B cell (primary cell): ENCODE measurements around the gene METTL24. TPM values are rescaled to one million over a fixed set of nuclear protein-coding genes. Genes with fewer than 3 reads are reported as not detected.
"Not testable (repeated sequence)": the region's sequence is repeated elsewhere in the genome, so short reads cannot be mapped to it uniquely, and the experiment has no call there.

Experiments used
- ATAC-seq: fragments of 200-7000 bp; cut with Tn5 transposase; one replicate; pipeline ENCODE4 v1.10.0; 2021; ENCODE audit warnings: low read depth, mild to moderate bottlenecking, moderate number of reproducible peaks, moderate library complexity
- CTCF ChIA-PET: fragments of 350-600 bp; sonication (Branson Sonifier 250); formaldehyde crosslinking; loops from one replicate; lab custom pipeline; 2021; ENCODE audit warnings: antibody characterized with exemption, inconsistent platforms; lab: Charles Lee
- POLR2A ChIA-PET: fragments of 350-600 bp; sonication (Branson Sonifier 250); formaldehyde crosslinking; loops from one replicate; lab custom pipeline; 2021; ENCODE audit warnings: antibody characterized with exemption; lab: Charles Lee
- DNase-seq: peaks from one replicate; pipeline ENCODE4 v3.0.0; 2013
- H2AFZ ChIP-seq: 2 replicates; pipeline ENCODE4 v1.6.1; 2012; ENCODE audit warnings: mild to moderate bottlenecking, low read depth, low read length; ENCODE audit not compliant: insufficient read depth, poor library complexity, severe bottlenecking
- H3K27ac ChIP-seq, 2 donors: 1 replicate in 1 of 2; 2 replicates in 1 of 2; pipeline ENCODE4 v1.5.1; 2012 to 2013; ENCODE audit warnings: low read length in 2 of 2, mild to moderate bottlenecking in 2 of 2, moderate library complexity in 1 of 2
- H3K27me3 ChIP-seq, 4 experiments: fragments of 200-600 bp in 1 of 4; sonication (generic) in 1 of 4; replicated peaks in 1 of 4; 1 replicate in 2 of 4; 2 replicates in 2 of 4; pipeline versions ENCODE4 v1.6.1 to v1.7.0; 2013 to 2016; ENCODE audit warnings: low read length in 3 of 4, mild to moderate bottlenecking in 2 of 4, mixed read lengths in 1 of 4, moderate library complexity in 1 of 4; ENCODE audit not compliant: insufficient read depth in 4 of 4, control insufficient read depth in 3 of 4; ENCODE audit errors: control extremely low read depth in 1 of 4
- H3K36me3 ChIP-seq, 2 experiments: replicated peaks in 1 of 2; 1 replicate in 1 of 2; 2 replicates in 1 of 2; pipeline versions ENCODE4 v1.6.1 to v1.7.1; 2013; ENCODE audit warnings: low read length in 1 of 2; ENCODE audit not compliant: insufficient read depth in 2 of 2, control insufficient read depth in 1 of 2; ENCODE audit errors: control extremely low read depth in 1 of 2, extremely low read depth in 1 of 2
- H3K4me1 ChIP-seq, 2 donors: fragments of 200-600 bp in 1 of 2; sonication (generic) in 1 of 2; 1 replicate in 1 of 2; 2 replicates in 1 of 2; pipeline versions ENCODE4 v1.5.1 to v1.6.1; 2013 to 2017; ENCODE audit warnings: low read length in 2 of 2; ENCODE audit not compliant: control insufficient read depth in 2 of 2, insufficient read depth in 2 of 2
- H3K4me2 ChIP-seq: replicated peaks from 2 replicates; pipeline ENCODE3; 2012; ENCODE audit warnings: mild to moderate bottlenecking, low read depth, low read length; ENCODE audit not compliant: poor library complexity, severe bottlenecking
- H3K4me3 ChIP-seq, 5 experiments: fragments of 200-600 bp in 1 of 5; sonication (generic) in 1 of 5; 1 replicate in 3 of 5; 2 replicates in 2 of 5; pipeline versions ENCODE4 v1.5.1 to v1.7.0; 2011 to 2016; ENCODE audit warnings: low read length in 4 of 5, mild to moderate bottlenecking in 4 of 5, low read depth in 2 of 5, control low read depth in 1 of 5, moderate library complexity in 1 of 5; ENCODE audit not compliant: insufficient read depth in 1 of 5; ENCODE audit errors: control extremely low read depth in 1 of 5, extremely low read depth in 1 of 5
- H3K79me2 ChIP-seq: fragments of 200-600 bp; sonication (generic); one replicate; pipeline ENCODE4 v1.6.0; 2016; ENCODE audit warnings: low read length; ENCODE audit not compliant: control insufficient read depth, insufficient read depth
- H3K9ac ChIP-seq: fragments of 200-600 bp; sonication (generic); 2 replicates; pipeline ENCODE4 v1.6.1; 2017; ENCODE audit warnings: mild to moderate bottlenecking, low read length, moderate library complexity
- H3K9me3 ChIP-seq, 3 donors: one replicate each; pipeline versions ENCODE4 v1.6.1 to v1.7.1; 2013; ENCODE audit warnings: low read length in 2 of 3; ENCODE audit not compliant: control insufficient read depth in 2 of 3, insufficient read depth in 1 of 3; ENCODE audit errors: control extremely low read depth in 1 of 3
- H4K20me1 ChIP-seq: 2 replicates; pipeline ENCODE4 v1.6.0; 2012; ENCODE audit warnings: mild to moderate bottlenecking, low read length; ENCODE audit not compliant: insufficient read depth, control insufficient read depth, poor library complexity, severe bottlenecking
- H3K27ac Mint-ChIP-seq: one replicate; pipeline ENCODE4 v1.8.0; 2021; ENCODE audit warnings: mixed read lengths
- H3K27me3 Mint-ChIP-seq: one replicate; pipeline ENCODE4 v1.8.0; 2021; ENCODE audit warnings: mixed read lengths
- H3K4me1 Mint-ChIP-seq: one replicate; pipeline ENCODE4 v1.8.0; 2021; ENCODE audit warnings: mixed read lengths
- H3K4me3 Mint-ChIP-seq: one replicate; pipeline ENCODE4 v1.8.0; 2021; ENCODE audit warnings: mixed read lengths
- H3K9me3 Mint-ChIP-seq: one replicate; pipeline ENCODE4 v1.8.0; 2022; ENCODE audit warnings: mixed read lengths; ENCODE audit not compliant: insufficient read depth
- CTCF ChIP-seq: fragments of 200-600 bp; IDR thresholded peaks from one replicate; pipeline ENCODE4 v1.8.0; 2022; ENCODE audit warnings: antibody characterized with exemption, mild to moderate bottlenecking
- EZH2 ChIP-seq: IDR thresholded peaks from 2 replicates; pipeline ENCODE4 v1.6.1; 2012; ENCODE audit warnings: borderline replicate concordance, low read depth, mild to moderate bottlenecking, moderate library complexity, low read length; ENCODE audit not compliant: insufficient read depth, poor library complexity, severe bottlenecking
- WGBS: methylation state at CpG from one replicate; pipeline ENCODE4 v1.1.5; 2013; ENCODE audit warnings: missing lambda C conversion rate; ENCODE audit not compliant: insufficient coverage; 5-methylcytosine and 5-hydroxymethylcytosine counted together
- intact Hi-C: fragments of 100-400 bp; cut with micrococcal nuclease; formaldehyde crosslinking; loops from one replicate; pipeline ENCODE4 v1.10.0; 2022
- polyA plus RNA-seq: library from polyadenylated mRNA; depleted of rRNA; stranded (reverse); fragments of >200 nt; gene quantifications from 2 replicates; pipeline ENCODE4 v1.2.3, GENCODE V29; 2012
- total RNA-seq, 2 donors: library from RNA; stranded (reverse); fragments of 120-200 nt in 1 of 2; gene quantifications; 1 replicate in 1 of 2; 2 replicates in 1 of 2; pipeline versions ENCODE4 v1.2.3 to v1.2.4, GENCODE V29; 2013 to 2022

METTL24 gene
- total and polyA plus RNA-seq, 2 donors (not counting 1 experiment from before 2014, with no cell fraction given) = not detected

GRCh38 chr6:110307368-110307767, 50.8 kb downstream of the METTL24 start:
- H3K4me3 ChIP-seq = no peak overlapping the region
- no peak overlapping the region for H2AFZ ChIP-seq
- TF ChIP-seq CTCF = no peak
- no peak for TF ChIP-seq EZH2
- H3K79me2 ChIP-seq = no peaks in the 10 kb centered on the region
- ChIA-PET POLR2A (no interaction called here), CTCF (interaction anchor here (1.0 kb wide), 2 partner anchors 9 to 11 kb away, joined by 3 read pairs; no protein-coding TSS in a partner anchor)
- H3K9ac ChIP-seq = no peak overlapping the region
- intact Hi-C loops = no loop called here
- Mint-ChIP-seq H3K27me3 (peaks cover 3% of the 10 kb centered on the region), H3K9me3 (peaks cover 2% of the 10 kb centered on the region), H3K4me3 (no peak overlapping the region), H3K4me1 (peaks cover 6% of the 10 kb centered on the region), H3K27ac (no peak overlapping the region)
- WGBS = no CpG with 5 or more reads among the region's 2 CpGs
- DNase-seq = peak; percentile 44
- ATAC-seq = peak; percentile 21
- no peaks in the 10 kb centered on the region for H3K27me3 ChIP-seq
- H3K9me3 ChIP-seq = no peaks in the 10 kb centered on the region
- no peaks in the 10 kb centered on the region for H3K36me3 ChIP-seq
- H4K20me1 ChIP-seq = no peaks in the 10 kb centered on the region
- H3K4me2 ChIP-seq = no peak overlapping the region
- H3K27ac ChIP-seq = no peak overlapping the region
- H3K4me1 ChIP-seq = peaks cover 3 to 4% of the 10 kb centered on the region in 2 donors

- intact Hi-C loops, H3K79me2 ChIP-seq, H3K27me3 ChIP-seq, H3K27me3 Mint-ChIP-seq, H3K27ac ChIP-seq, H3K4me3 ChIP-seq, H3K9me3 Mint-ChIP-seq, H3K9ac ChIP-seq, H2AFZ ChIP-seq, DNase-seq, H3K27ac Mint-ChIP-seq, CTCF ChIA-PET, H4K20me1 ChIP-seq, H3K36me3 ChIP-seq, H3K4me1 ChIP-seq, H3K4me2 ChIP-seq, H3K4me3 Mint-ChIP-seq, H3K9me3 ChIP-seq, H3K4me1 Mint-ChIP-seq, ATAC-seq: not testable (repeated sequence)
- WGBS = no CpG with 5 or more reads among the region's 2 CpGs
- POLR2A ChIA-PET = interaction anchor here (0.7 kb wide), 1 partner anchor 41 kb away, joined by 3 read pairs; no protein-coding TSS in a partner anchor
Observed at GRCh38 chr6:110305832-110306231, 52.3 kb downstream of the METTL24 start.

GRCh38 chr6:110303692-110304091, 54.5 kb downstream of the METTL24 start:
- POLR2A ChIA-PET, H3K27ac Mint-ChIP-seq, H3K9me3 Mint-ChIP-seq, DNase-seq, H3K27ac ChIP-seq, H2AFZ ChIP-seq, H3K79me2 ChIP-seq, H3K4me1 ChIP-seq, H3K4me3 ChIP-seq, intact Hi-C loops, H3K4me1 Mint-ChIP-seq, H3K4me2 ChIP-seq, H3K36me3 ChIP-seq, H3K9ac ChIP-seq, H3K9me3 ChIP-seq, ATAC-seq, H3K27me3 Mint-ChIP-seq, H3K4me3 Mint-ChIP-seq, CTCF ChIA-PET, H4K20me1 ChIP-seq, H3K27me3 ChIP-seq: not testable (repeated sequence)
- 93% methylated on average over 6 of the region's 6 CpGs for WGBS
